Psoas muscle (tissue), 8 donors: ENCODE data around the gene KCTD13. TPM values are rescaled to one million over a fixed set of nuclear protein-coding genes. Genes with fewer than 3 reads are reported as not detected.
A peak's percentile ranks its signal among the peaks of the same experiment; 100 is the strongest.

ENCODE experiments used
- ATAC-seq, 4 donors: fragments of 200-7000 bp; cut with Tn5 transposase; one replicate each; pipeline ENCODE4 v1.9.1; 2020; ENCODE audit warnings: moderate library complexity in 3 of 4, mild to moderate bottlenecking in 2 of 4
- DNase-seq, 2 donors: peaks; one replicate each; pipeline ENCODE4 v3.0.0-alpha.2; 2020
- H3K27ac ChIP-seq: fragments of 200-600 bp; one replicate; pipeline ENCODE4 v1.8.0; 2022
- H3K27me3 ChIP-seq, 3 donors: fragments of 200-600 bp in 1 of 3; one replicate each; pipeline versions ENCODE4 v1.6.1 to v1.8.0; 2013 to 2022; ENCODE audit warnings: low read length in 2 of 3, mild to moderate bottlenecking in 2 of 3, moderate library complexity in 1 of 3; ENCODE audit not compliant: insufficient read depth in 3 of 3
- H3K36me3 ChIP-seq, 2 donors: fragments of 200-600 bp in 1 of 2; one replicate each; pipeline versions ENCODE4 v1.6.1 to v1.8.0; 2013 to 2022; ENCODE audit warnings: low read depth in 1 of 2, mild to moderate bottlenecking in 1 of 2, moderate library complexity in 1 of 2; ENCODE audit not compliant: insufficient read depth in 1 of 2
- H3K4me1 ChIP-seq: fragments of 200-600 bp; one replicate; pipeline ENCODE4 v1.8.0; 2022
- H3K4me3 ChIP-seq: fragments of 200-600 bp; one replicate; pipeline ENCODE4 v1.8.0; 2022; ENCODE audit warnings: mild to moderate bottlenecking
- H3K9me3 ChIP-seq: fragments of 200-600 bp; one replicate; pipeline ENCODE4 v1.8.0; 2022
- CTCF ChIP-seq: fragments of 200-600 bp; IDR thresholded peaks from one replicate; pipeline ENCODE4 v1.8.0; 2022; ENCODE audit warnings: antibody characterized with exemption
- WGBS, 3 donors: extraction: QIAGEN DNeasy Blood & Tissue Kit; methylation state at CpG; one replicate each; pipeline versions ENCODE4 v1.1.6 to v1.1.7; 2013; 5-methylcytosine and 5-hydroxymethylcytosine counted together
- intact Hi-C, 2 donors: fragments of 100-400 bp; cut with DNase I; formaldehyde crosslinking; loops; one replicate each; pipeline versions ENCODE4 v1.11.0 to v1.14.2; 2022
- polyA plus RNA-seq, 3 donors: library from polyadenylated mRNA; stranded (reverse); fragments of 200-250 nt; gene quantifications; one replicate each; pipeline ENCODE4 v1.2.3, GENCODE V29; 2013
- total RNA-seq, 4 donors: library from RNA; stranded (reverse); fragmentation: NEBNext Ultra II Directional in 2 of 4; extraction: Animal tissue kit (Norgen Biotek cat#: 25700) in 2 of 4; gene quantifications; one replicate each; pipeline versions ENCODE4 v1.2.1 to v1.2.4, GENCODE V29; 2021 to 2023
- donor health status: healthy with polysubstance abuse.
- donor health status: DM: no; HTN: no; CAD: no; lungs with moderate emphysema.
- donor health status: Bipolar disorder and iron deficiency.
- donor health status: healthy.
- donor health status: DM: yes; HTN: yes; CAD: no.
- donor health status: DM: no; HTN: no; CAD: no.
- donor health status: DM: no; HTN: no; CAD: no.
- donor health status: DM: yes; HTN: yes; CAD: no.

Gene KCTD13
- total and polyA plus RNA-seq, 7 donors: 2.2 to 5.4 (median 4.7) TPM

- H3K27me3 ChIP-seq: no peaks in the 10 kb centered on the region
- no peak for TF ChIP-seq CTCF
- DNase-seq (no peak), ATAC-seq (no peak)
- intact Hi-C loops: no loop called here
- H3K27ac ChIP-seq: no peak overlapping the region
- WGBS, 3 donors: 88 to 95% (median 89%) methylated on average over 4 of the region's 4 CpGs
- H3K4me3 ChIP-seq: no peak overlapping the region
- peaks cover 2% of the 10 kb centered on the region for H3K4me1 ChIP-seq
- peaks cover 6 to 52% of the 10 kb centered on the region in 2 donors for H3K36me3 ChIP-seq
- no peaks in the 10 kb centered on the region for H3K9me3 ChIP-seq
These were observed 42.2 kb upstream of the KCTD13 start for GRCh38 chr16:29968205-29968604.

GRCh38 chr16:29963021-29963743 is 37.2 kb upstream of the KCTD13 start:
- Histone ChIP-seq H3K9me3 (no peaks in the 10 kb centered on the region), H3K4me3 (peak overlapping the region; percentile 75), H3K4me1 (no peaks in the 10 kb centered on the region), H3K27me3 (no peaks in the 10 kb centered on the region), H3K36me3 (peaks cover under 1 to 21% of the 10 kb centered on the region in 2 donors), H3K27ac (peak overlapping the region; percentile 83)
- intact Hi-C loops: loop anchor here in 1 of 2 donors (5.0 kb wide), 1 partner anchor 36 kb away; the partner anchor contains the start of gene KCTD13
- ATAC-seq: no peak
- WGBS, 3 donors: 80 to 85% (median 82%) methylated on average over 14 of the region's 14 CpGs
- DNase-seq: no peak
- TF ChIP-seq CTCF: no peak

- intact Hi-C loops: loop anchor here in 1 of 2 donors (5.0 kb wide), 1 partner anchor 35 kb away; the partner anchor contains the start of gene KCTD13
- no peak for DNase-seq
- H3K4me1 ChIP-seq: no peaks in the 10 kb centered on the region
- H3K9me3 ChIP-seq: no peaks in the 10 kb centered on the region
- 5 to 9% (median 8%) methylated on average over 18 of the region's 18 CpGs for WGBS, 3 donors
- peak overlapping the region; percentile 75 for H3K4me3 ChIP-seq
- peak in 2 of 4 donors; percentile 25 to 38 for ATAC-seq
- peaks cover 0 to 16% of the 10 kb centered on the region in 2 donors for H3K36me3 ChIP-seq
- H3K27me3 ChIP-seq: no peaks in the 10 kb centered on the region
- H3K27ac ChIP-seq: peak overlapping the region; percentile 83
- no peak for TF ChIP-seq CTCF
These were observed 36.4 kb upstream of the KCTD13 start for GRCh38 chr16:29962344-29962994.

- H3K4me3 ChIP-seq: peak within 1 kb of the TSS; percentile 75
- TF ChIP-seq CTCF: peak; percentile 45
- H3K36me3 ChIP-seq: peaks cover 0 to 9% of the 10 kb centered on the region in 2 donors
- H3K27me3 ChIP-seq: no peaks in the 10 kb centered on the region
- 0 to 2% (median 1%) methylated on average over 58 to 75 of the region's 75 CpGs for WGBS, 3 donors
- ATAC-seq: peak; percentile 98 to 99 (median 99)
- intact Hi-C loops: loop anchor here in 1 of 2 donors (5.0 kb wide), 1 partner anchor 34 kb away; the partner anchor contains the start of gene KCTD13
- H3K9me3 ChIP-seq: no peaks in the 10 kb centered on the region
- peak within 1 kb of the TSS; percentile 83 for H3K27ac ChIP-seq
- peak; percentile 91 to 95 for DNase-seq
- no peaks in the 10 kb centered on the region for H3K4me1 ChIP-seq
These were observed 35.7 kb upstream of the KCTD13 start, which contains the start of gene TMEM219 for GRCh38 chr16:29961479-29962343. Gene TMEM219, plus strand, starts transcription at chr16:29962079. Its CDS starts 1,065 bp downstream, at chr16:29963144.
